ENCODE data around the gene ZNF892.
"Not testable (repeated sequence)": the region's sequence is repeated elsewhere in the genome, so short reads cannot be mapped to it uniquely, and the experiment has no call there.

Gene ZNF892

GRCh38 chr2:95207111-95207961, at the start of gene ZNF892:
Gene ZNF892, plus strand, starts transcription at chr2:95207521. Its CDS starts 295 bp downstream, at chr2:95207816.
- DNase-seq, result peak; percentile 49

GRCh38 chr2:95158441-95158840, 48.9 kb upstream of the ZNF892 start:
- DNase-seq, result no peak

GRCh38 chr2:95158891-95159619, 48.3 kb upstream of the ZNF892 start:
- no peak for DNase-seq

GRCh38 chr2:95159690-95160449, 47.5 kb upstream of the ZNF892 start, which contains the start of gene ZNF514:
Gene ZNF514, minus strand, starts transcription at chr2:95159848. Its CDS starts 6,595 bp downstream, at chr2:95153253.
- DNase-seq, result no peak

- DNase-seq, result no peak
Observed at GRCh38 chr2:95165030-95165370, 42.3 kb upstream of the ZNF892 start.

GRCh38 chr2:95165371-95166064, 41.8 kb upstream of the ZNF892 start, which contains the start of gene ZNF2:
Gene ZNF2, plus strand, starts transcription at chr2:95165809. Its CDS starts 10,418 bp downstream, at chr2:95176227.
- DNase-seq, result peak; percentile 91

- DNase-seq, result no peak
Observed at GRCh38 chr2:95166065-95166763, 41.1 kb upstream of the ZNF892 start.

- DNase-seq, result no peak
Observed at GRCh38 chr2:95171902-95172301, 35.4 kb upstream of the ZNF892 start.

- DNase-seq, result no peak
Observed at GRCh38 chr2:95174031-95174542, 33.2 kb upstream of the ZNF892 start.

- no peak for DNase-seq
Observed at GRCh38 chr2:95179451-95179850, 27.9 kb upstream of the ZNF892 start.

- no peak for DNase-seq
Observed at GRCh38 chr2:95181774-95182173, 25.5 kb upstream of the ZNF892 start.

GRCh38 chr2:95185197-95185596, 22.1 kb upstream of the ZNF892 start:
- no peak for DNase-seq

GRCh38 chr2:95185973-95186372, 21.3 kb upstream of the ZNF892 start:
- no peak for DNase-seq

GRCh38 chr2:95192956-95193355, 14.4 kb upstream of the ZNF892 start:
- DNase-seq, result not testable (repeated sequence)

GRCh38 chr2:95203911-95204310, 3.4 kb upstream of the ZNF892 start:
- DNase-seq, result no peak

- no peak for DNase-seq
Observed at GRCh38 chr2:95204396-95204795, 2.9 kb upstream of the ZNF892 start.

- no peak for DNase-seq
Observed at GRCh38 chr2:95206096-95206495, 1.2 kb upstream of the ZNF892 start.

GRCh38 chr2:95208106-95208505, 785 bp downstream of the ZNF892 start:
- DNase-seq, result no peak

- DNase-seq, result no peak
Observed at GRCh38 chr2:95215018-95215612, 7.8 kb downstream of the ZNF892 start.

GRCh38 chr2:95220449-95220848, 13.1 kb downstream of the ZNF892 start:
- no peak for DNase-seq

- DNase-seq, result no peak
Observed at GRCh38 chr2:95225658-95226057, 18.3 kb downstream of the ZNF892 start.

Measured in GF-D8 (cell line).